ENCODE measurements around the gene DPH1. TPM values are rescaled to one million over a fixed set of nuclear protein-coding genes. Genes with fewer than 3 reads are reported as not detected.

Gene DPH1
- total and polyA plus RNA-seq, 8 donors, result 11.6 to 188 (median 31.5) TPM

- intact Hi-C loops (cut with DNase I; ENCODE audit: low total_unique reads), result no loop called here
- H3K36me3 ChIP-seq, result peaks cover 10 to 83% (median 78%) of the 10 kb centered on the region in 4 donors
- H3K9me3 ChIP-seq, result no peaks in the 10 kb centered on the region
- no peak overlapping the region for H3K4me3 ChIP-seq
- H3K27me3 ChIP-seq, result peaks cover 0 to 22% (median 8%) of the 10 kb centered on the region in 3 donors
- H3K27ac ChIP-seq, result peak overlapping the region; percentile 57 to 94 (median 90)
- peak in 1 of 3 donors; percentile 54 for TF ChIP-seq POLR2AphosphoS5 (IDR thresholded peaks at IDR 0.05)
- TF ChIP-seq EP300 (IDR thresholded peaks at IDR 0.05), result no peak
- peak in 1 of 2 donors; percentile 74 for DNase-seq
- WGBS, 5 donors, result 61 to 79% (median 71%) methylated on average over 15 to 16 of the region's 16 CpGs
- H3K4me1 ChIP-seq, result peaks cover 40 to 99% (median 73%) of the 10 kb centered on the region in 4 donors
Measured at GRCh38 chr17:2063261-2064146, 33.6 kb downstream of the DPH1 start.

- 61 to 78% (median 74%) methylated on average over 5 of the region's 5 CpGs for WGBS, 5 donors
- no peak overlapping the region for H3K4me3 ChIP-seq
- peak overlapping the region; percentile 57 to 94 (median 90) for H3K27ac ChIP-seq
- TF ChIP-seq POLR2AphosphoS5 (IDR thresholded peaks at IDR 0.05) (no peak), CTCF (IDR thresholded peaks at IDR 0.05) (no peak), EP300 (IDR thresholded peaks at IDR 0.05) (no peak), POLR2A (IDR thresholded peaks at IDR 0.05) (no peak)
- peaks cover 0 to 16% (median 1%) of the 10 kb centered on the region in 3 donors for H3K27me3 ChIP-seq
- H3K4me1 ChIP-seq, result peaks cover 34 to 97% (median 69%) of the 10 kb centered on the region in 4 donors
- intact Hi-C loops (cut with DNase I; ENCODE audit: low total_unique reads), result no loop called here
- no peaks in the 10 kb centered on the region for H3K9me3 ChIP-seq
- no peak for DNase-seq
- H3K36me3 ChIP-seq, result peaks cover 10 to 88% (median 80%) of the 10 kb centered on the region in 4 donors
Measured at GRCh38 chr17:2064147-2064489, 34.2 kb downstream of the DPH1 start.

- peaks cover 0 to 12% (median 0%) of the 10 kb centered on the region in 3 donors for H3K27me3 ChIP-seq
- no peak overlapping the region for H3K4me3 ChIP-seq
- H3K36me3 ChIP-seq, result peaks cover 10 to 87% (median 79%) of the 10 kb centered on the region in 4 donors
- TF ChIP-seq CTCF (IDR thresholded peaks at IDR 0.05) (no peak), POLR2AphosphoS5 (IDR thresholded peaks at IDR 0.05) (no peak), POLR2A (IDR thresholded peaks at IDR 0.05) (no peak), EP300 (IDR thresholded peaks at IDR 0.05) (no peak)
- 68 to 89% (median 78%) methylated on average over 3 to 6 of the region's 6 CpGs for WGBS, 5 donors
- H3K9me3 ChIP-seq, result no peaks in the 10 kb centered on the region
- peak in 1 of 2 donors; percentile 41 for DNase-seq
- peaks cover 29 to 93% (median 65%) of the 10 kb centered on the region in 4 donors for H3K4me1 ChIP-seq
- intact Hi-C loops (cut with DNase I; ENCODE audit: low total_unique reads), result no loop called here
- H3K27ac ChIP-seq, result peak overlapping the region; percentile 57 to 94 (median 90)
Measured at GRCh38 chr17:2064520-2064971, 34.6 kb downstream of the DPH1 start.

- DNase-seq, result peak in 1 of 2 donors; percentile 77
- 70 to 84% (median 81%) methylated on average over 14 to 24 of the region's 24 CpGs for WGBS, 5 donors
- H3K27ac ChIP-seq, result peak overlapping the region; percentile 57 to 94 (median 90)
Measured at GRCh38 chr17:2064980-2065785, 35.2 kb downstream of the DPH1 start.

More at GRCh38 chr17:2064980-2065785, 35.2 kb downstream of the DPH1 start:
- Histone ChIP-seq H3K4me3 (no peak overlapping the region), H3K27me3 (peaks cover 0 to 7% (median 0%) of the 10 kb centered on the region in 3 donors), H3K36me3 (peaks cover 10 to 83% (median 79%) of the 10 kb centered on the region in 4 donors), H3K4me1 (peaks cover 23 to 87% (median 60%) of the 10 kb centered on the region in 4 donors), H3K9me3 (no peaks in the 10 kb centered on the region)
- intact Hi-C loops (cut with DNase I; ENCODE audit: low total_unique reads), result no loop called here
- TF ChIP-seq POLR2AphosphoS5 (IDR thresholded peaks at IDR 0.05), result no peak
- peak in 2 of 7 experiments; percentile 9 to 18 for TF ChIP-seq CTCF (IDR thresholded peaks at IDR 0.05)
- TF ChIP-seq POLR2A (IDR thresholded peaks at IDR 0.05), result no peak
